Stimulated activated CD8-positive, alpha-beta memory T cell treated with anti-CD3 and anti-CD28 coated beads, Interleukin-7, amount 100 ng/mL, for 4 hours (primary cell): ENCODE data around the gene ZNF292.
"Not testable (repeated sequence)": the region's sequence is repeated elsewhere in the genome, so short reads cannot be mapped to it uniquely, and the experiment has no call there.

Experiments used
- DNase-seq, 2 donors: peaks; one replicate each; pipeline ENCODE4 v3.0.0-alpha.2; 2020; ENCODE audit warnings: low read depth in 2 of 2

ZNF292 gene

DNA sequence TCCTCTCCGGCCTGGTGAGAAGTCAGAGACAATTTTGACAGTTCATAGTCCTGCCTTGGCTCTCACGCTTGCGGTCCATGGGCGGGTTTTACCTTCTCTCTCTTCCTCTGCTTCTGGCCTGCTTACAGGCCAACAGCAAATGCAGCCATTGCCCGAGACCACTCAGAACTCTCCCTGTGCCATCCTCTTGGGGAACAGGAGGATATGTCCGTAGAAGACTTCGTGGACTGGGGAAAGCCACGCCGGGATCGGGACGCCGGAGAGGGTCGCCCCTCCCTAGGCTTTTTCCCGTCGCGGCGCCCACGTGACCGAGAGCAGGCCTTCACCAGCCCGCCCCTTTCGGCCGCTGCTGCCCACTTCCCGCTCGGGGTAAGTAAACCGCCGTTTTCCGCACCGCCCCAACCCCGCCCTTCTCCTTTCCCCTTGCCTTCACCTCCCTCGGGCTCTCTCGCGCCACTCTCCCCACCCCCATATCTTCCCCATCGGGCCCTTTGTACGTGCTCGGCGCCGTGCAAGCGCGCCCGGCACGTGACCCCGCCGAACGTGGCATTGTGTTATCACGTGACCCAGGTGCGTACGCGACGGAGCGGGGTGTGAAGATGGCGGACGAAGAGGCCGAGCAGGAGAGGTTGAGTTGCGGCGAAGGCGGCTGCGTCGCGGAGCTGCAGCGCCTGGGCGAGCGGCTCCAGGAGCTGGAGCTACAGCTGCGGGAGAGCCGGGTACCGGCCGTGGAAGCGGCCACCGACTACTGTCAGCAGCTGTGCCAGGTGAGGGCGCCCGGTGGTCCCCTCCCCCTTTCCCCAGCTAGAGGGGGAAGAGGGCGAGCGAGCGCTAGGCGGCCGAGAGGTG lies at the start of gene ZNF292:
Gene ZNF292 (plus strand): TSS at position 573 of the 849 bp plus-strand sequence. CDS start 27 bp downstream, at position 600.
- peak; percentile 90 to 94 for DNase-seq

DNA sequence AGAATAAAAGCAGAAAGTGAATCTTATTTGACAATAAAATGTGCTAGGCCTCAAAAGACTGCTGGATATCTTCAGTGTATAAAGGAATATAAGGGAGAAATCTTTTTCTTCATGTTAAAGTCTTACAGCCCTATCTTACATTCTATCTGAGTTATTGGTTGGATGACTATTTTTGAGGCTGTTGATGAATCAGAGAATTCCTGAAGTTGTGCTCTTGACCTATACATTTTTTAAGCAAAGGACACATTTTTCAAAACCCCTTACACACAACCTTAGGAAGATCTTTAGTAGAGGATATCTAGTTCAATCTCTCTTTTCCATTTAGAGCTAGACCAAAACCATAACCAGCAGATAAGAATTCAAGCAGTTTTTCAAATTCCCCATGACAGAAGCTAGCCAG lies 49.5 kb upstream of the ZNF292 start:
- no peak for DNase-seq

- no peak for DNase-seq
Measured at GRCh38 chr6:87110636-87111035, 44.7 kb upstream of the ZNF292 start.

- DNase-seq: no peak
Measured at GRCh38 chr6:87115402-87116135, 39.8 kb upstream of the ZNF292 start.

- no peak for DNase-seq
Measured at GRCh38 chr6:87116922-87117321, 38.4 kb upstream of the ZNF292 start.

GRCh38 chr6:87118054-87118453 lies 37.3 kb upstream of the ZNF292 start:
- DNase-seq: no peak

- no peak for DNase-seq
Measured at GRCh38 chr6:87122477-87122876, 32.9 kb upstream of the ZNF292 start.

DNA sequence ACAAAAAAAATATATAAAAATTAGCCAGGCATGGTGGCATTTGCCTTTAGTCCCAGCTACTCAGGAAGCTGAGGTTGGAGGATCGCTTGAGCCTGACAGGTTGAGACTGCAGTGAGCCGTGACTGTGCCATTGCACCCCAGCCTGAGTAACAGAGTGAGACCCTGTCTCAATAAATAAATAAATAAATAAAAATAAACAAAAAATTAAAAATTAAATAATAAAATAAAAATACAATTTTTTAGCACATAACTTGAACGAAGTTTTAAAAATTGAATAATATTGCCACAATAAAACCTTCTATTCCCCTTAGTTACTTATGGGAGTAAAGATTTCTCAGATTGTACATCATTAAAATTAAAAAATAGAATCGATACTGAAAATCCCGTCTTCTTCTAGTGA lies 31.3 kb upstream of the ZNF292 start:
- DNase-seq: no peak

DNA sequence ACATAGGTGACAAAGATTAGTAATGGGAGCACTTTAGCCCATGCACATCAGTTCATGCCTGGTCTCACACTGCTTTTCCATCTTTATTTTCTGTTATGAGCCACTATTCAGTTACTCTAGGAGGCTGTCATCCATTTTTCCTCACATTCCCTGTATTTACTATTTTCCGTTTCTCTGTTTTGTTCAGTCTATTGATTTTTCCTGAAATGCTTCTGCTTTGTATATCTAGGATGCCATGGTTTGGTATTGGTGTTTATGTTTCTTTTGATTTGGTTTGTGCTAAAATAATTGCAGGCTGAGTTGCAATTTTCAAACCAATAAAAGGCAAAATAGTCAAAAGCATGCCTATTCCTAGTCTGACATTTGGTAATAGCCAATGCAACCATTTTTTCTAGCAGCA lies 28.9 kb upstream of the ZNF292 start:
- no peak for DNase-seq

DNA sequence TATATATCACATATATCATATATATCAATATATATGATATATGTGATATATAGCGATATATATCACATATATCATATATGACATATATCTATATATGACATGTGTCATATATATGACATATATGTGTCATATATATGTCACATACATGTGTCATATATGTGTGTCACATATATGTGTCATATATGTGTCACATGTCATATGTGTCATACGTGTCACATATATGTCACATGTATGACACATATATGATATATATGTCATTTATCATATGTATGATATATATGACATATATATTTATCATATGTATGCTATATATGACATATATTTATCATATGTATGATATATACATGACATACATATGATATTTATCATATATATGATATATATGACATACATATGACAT lies 27.6 kb upstream of the ZNF292 start:
- DNase-seq: no peak

DNA sequence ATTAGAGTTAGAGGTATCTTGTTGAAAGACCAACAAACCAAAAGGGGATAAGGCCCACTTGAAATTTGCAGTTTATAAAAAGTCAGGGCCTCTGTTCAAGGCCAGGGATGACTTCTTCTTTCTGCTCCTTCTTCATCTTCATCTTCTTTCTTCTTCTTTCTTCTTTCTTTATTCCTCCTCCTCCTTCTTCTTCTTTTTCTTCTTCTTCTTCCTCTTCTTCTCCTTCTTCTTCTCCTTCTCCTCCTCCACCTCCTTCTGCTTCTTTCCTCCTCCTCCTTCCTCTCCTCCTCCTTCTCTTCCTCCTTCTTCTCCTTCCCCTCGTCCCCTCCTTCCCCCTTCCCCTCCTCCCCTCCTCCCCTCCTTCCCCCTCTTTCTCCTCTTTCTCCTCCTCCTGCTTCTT lies 18.4 kb upstream of the ZNF292 start:
- no peak for DNase-seq

DNA sequence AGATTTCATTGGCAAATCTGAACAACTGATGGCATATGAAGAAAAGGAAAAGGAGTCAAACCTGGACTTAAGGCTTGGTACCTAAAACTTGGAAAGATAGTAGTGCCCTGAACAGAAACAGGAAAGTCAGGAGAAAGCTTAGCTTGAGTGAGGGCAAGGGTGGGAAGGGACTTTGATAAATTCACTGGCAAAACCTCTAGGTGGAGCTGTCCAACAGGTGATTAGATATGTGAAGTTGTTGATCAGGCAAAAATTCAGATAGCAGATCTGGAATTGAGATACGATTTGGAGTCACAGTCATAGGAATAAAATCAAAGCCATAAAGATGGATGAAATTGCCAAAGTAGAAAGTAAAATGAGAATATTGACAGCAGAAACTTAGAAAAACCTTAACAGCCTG lies 16.1 kb upstream of the ZNF292 start:
- DNase-seq: no peak

DNA sequence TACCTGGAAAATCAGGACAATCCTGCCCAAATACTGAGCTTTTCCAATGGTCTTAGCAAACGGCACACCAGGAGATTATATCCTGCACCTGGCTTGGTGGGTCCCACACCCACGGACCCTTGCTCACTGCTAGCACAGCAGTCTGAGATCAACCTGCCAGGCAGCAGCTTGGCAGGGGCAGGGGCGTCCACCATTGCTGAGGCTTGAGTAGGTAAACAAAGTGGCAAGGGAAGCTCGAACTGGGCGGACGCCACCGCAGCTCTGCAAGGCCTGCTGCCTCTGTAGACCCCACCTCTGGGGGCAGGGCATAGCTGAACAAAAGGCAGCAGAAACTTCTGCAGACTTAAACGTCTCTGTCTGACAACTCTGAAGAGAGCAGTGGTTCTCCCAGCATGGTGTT lies 15.4 kb upstream of the ZNF292 start:
- not testable (repeated sequence) for DNase-seq

DNA sequence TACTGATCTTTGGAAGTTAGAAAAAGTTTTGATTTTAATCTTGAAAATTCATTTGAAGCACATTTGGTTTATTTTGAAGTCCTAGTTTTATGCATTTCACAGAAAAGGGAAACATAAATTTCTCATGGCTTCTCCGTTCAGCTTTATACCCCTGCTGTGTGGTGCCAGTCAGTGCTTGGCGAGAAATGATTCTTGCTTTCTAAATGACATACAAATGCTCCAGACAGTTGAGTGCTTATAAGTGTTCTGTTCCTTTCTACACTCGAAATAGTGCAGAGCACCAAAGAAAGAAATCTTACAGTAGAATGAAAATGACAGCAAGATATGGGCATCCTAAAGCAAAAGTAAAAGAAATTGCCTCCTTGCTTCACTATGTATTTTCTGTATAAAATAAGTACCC lies 9.0 kb upstream of the ZNF292 start:
- DNase-seq: no peak

- DNase-seq: no peak
Measured at GRCh38 chr6:87150406-87150805, 5.0 kb upstream of the ZNF292 start.

- no peak for DNase-seq
Measured at GRCh38 chr6:87151471-87151780, 3.9 kb upstream of the ZNF292 start.

DNA sequence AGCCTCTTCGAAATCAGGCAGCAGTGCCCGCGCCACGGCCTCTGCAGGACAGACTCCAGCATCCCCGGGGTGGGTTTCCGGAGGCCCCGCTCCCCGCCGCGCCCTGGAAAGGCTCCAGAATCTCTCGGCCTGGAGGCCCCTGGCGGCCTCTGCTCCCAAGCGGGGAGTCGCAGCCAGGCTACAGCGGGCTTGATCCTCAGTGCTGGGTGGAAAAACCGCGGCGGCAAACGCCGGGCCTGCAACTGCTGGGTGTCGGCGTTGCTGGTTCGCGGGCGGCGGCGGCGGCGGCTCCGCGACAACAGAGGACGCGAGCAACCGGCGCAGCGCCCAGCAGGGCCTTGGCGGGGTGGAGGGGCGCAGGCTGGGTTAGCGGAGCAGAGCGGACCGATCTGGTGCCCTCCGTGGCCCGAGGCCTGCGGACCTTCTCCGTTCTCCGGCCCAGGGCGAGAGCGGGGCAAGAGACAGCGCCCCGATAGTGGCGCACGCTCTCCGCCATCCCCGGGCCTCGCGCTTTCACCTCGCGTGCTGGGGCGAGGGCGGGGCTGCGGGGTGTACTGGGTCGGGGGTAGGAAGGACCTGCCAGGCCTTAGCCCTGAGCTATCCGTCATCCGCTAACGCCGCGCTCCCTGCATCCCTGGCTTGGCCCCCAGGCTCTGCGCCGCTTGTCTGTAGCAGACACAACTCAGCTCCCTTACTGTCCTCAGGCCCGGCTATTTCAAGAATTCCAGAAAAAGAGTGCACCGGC lies 3.4 kb upstream of the ZNF292 start:
- peak; percentile 39 to 72 for DNase-seq

DNA sequence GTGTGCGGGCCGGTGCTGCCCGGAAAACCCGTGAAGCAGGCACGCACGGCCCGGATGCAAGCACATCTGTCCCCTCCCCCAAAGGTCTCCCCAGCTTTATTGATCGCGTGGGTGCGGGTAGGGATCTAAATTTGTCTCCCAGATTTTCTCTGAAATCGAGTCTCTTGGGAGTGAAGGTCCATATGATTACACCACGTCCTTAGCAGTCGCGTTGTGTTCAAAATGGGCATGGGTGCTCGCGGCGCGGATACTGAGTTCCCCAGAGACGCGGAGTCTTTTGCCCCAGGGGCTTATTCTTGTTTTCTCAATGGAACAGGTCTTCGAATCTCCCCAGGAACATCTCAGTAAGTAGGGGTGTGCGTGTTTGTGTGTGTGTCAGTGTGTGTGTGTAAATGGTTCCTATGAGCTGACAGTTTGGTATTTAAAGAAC lies 2.8 kb upstream of the ZNF292 start:
- no peak for DNase-seq

- no peak for DNase-seq
Measured at GRCh38 chr6:87154641-87154992, 748 bp upstream of the ZNF292 start.

DNA sequence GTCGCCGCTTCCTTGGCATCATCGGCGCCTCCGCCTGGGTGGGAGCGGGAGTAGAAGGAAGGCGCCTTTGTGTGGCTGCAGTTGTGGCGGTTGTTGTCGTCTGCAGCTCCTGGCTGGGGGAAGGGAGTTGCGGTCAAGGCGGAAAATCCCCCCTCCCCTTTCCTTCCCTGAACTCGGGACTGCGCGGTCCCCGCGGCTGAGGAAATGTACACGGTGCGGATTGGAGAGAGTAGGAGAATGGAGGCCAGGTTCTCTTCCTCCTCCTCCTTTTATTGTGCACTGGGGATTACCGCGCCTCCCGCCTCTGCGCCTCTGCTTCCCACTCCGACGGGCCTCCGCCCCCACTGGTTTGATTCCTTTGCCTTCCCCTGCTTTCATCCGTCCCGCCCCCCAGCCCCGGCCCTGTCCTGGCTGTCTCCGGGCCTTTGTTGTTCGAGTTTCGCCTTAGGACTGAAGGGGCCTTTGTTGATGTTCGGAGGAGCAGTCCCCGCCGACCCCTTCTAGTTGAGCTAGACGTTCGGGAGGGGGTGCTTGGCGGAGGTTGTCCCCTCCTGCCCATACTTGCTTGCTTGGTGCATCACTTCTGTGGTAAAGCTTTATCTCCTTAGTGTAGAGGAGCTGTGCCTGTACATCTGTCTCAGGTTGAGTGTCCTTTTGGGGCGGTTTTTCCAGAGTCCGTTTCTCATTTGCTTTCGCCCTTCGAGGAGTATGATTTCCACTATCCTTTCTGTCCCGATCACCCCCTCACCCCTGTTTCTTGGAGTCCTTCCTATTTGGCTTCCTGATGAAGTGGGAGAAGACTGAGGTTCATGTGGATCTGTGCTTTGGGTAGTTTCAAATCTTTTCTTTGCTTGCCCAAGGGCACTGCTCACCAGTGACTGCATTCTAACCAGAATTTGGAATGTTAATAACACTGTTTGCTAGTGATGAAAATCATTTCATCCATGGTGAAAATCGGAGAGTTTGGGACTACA lies 764 bp downstream of the ZNF292 start:
- DNase-seq: peak; percentile 18 to 38

DNA sequence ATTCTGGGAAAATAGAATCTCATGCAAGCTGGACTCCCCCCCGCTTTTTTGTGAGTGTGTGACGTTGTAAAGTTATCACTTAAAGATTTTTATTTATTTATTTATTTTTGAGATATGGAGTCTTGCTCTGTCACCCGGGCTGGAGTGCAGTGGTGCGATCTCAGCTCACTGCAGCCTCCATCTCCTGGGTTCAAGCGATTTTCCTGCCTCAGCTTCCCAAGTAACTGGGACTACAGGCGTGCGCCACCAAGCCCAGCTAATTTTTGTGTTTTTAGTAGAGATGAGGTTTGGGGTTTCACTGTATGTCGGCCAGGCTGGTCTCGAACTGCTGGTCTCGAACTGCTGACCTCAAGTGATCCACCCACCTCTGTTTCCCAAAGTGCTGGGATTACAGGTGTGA lies 2.2 kb downstream of the ZNF292 start:
- DNase-seq: not testable (repeated sequence)
